ENCODE measurements around the gene DPP7. TPM values are rescaled to one million over a fixed set of nuclear protein-coding genes. Genes with fewer than 3 reads are reported as not detected.
"Not testable (repeated sequence)": the region's sequence is repeated elsewhere in the genome, so short reads cannot be mapped to it uniquely, and the experiment has no call there.

Gene DPP7
- total and polyA plus RNA-seq, 7 donors, result 26.6 to 158 (median 91.3) TPM

DNA sequence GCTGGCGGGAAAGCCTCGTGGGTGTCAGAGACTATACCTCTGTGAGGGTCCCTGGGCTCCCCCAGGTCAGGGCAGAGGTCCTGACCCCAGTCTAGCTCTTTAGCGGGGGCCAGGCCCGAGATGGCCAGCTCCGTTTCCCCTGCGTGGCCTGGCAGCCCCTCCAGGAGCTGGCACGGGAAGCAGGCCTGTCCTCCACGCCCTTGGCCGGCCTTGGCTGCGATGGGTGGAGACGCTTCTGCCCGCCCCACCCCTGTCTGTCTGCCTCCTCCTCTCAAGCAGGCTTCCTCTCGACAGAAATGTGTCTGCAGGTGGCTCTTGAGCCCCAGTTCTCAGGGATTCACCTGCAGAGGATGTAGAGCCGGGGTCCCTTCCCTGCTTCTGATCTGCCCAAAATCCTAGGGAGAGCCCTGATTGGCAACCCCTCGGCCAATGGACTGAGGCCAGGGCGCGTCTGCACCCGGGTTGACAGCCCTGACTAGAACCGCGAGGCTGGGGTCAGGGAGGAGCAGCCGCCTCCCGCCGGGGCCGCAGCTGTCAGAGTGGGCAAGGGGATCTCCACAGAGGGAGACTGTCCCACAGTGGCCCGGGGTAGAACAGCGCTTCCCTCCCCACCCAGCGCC is 21.8 kb upstream of the DPP7 start:
- Histone ChIP-seq H3K27ac (no peak overlapping the region), H3K36me3 (no peaks in the 10 kb centered on the region), H3K9me3 (no peaks in the 10 kb centered on the region), H3K4me1 (peaks cover 0 to 12% (median 9%) of the 10 kb centered on the region in 4 donors), H3K4me3 (no peak overlapping the region), H3K27me3 (peaks cover 45 to 92% (median 53%) of the 10 kb centered on the region in 3 donors)
- TF ChIP-seq POLR2AphosphoS5 (IDR thresholded peaks at IDR 0.05) (no peak), POLR2A (IDR thresholded peaks at IDR 0.05) (no peak), EP300 (IDR thresholded peaks at IDR 0.05) (no peak)
- TF ChIP-seq, protein P1, sequence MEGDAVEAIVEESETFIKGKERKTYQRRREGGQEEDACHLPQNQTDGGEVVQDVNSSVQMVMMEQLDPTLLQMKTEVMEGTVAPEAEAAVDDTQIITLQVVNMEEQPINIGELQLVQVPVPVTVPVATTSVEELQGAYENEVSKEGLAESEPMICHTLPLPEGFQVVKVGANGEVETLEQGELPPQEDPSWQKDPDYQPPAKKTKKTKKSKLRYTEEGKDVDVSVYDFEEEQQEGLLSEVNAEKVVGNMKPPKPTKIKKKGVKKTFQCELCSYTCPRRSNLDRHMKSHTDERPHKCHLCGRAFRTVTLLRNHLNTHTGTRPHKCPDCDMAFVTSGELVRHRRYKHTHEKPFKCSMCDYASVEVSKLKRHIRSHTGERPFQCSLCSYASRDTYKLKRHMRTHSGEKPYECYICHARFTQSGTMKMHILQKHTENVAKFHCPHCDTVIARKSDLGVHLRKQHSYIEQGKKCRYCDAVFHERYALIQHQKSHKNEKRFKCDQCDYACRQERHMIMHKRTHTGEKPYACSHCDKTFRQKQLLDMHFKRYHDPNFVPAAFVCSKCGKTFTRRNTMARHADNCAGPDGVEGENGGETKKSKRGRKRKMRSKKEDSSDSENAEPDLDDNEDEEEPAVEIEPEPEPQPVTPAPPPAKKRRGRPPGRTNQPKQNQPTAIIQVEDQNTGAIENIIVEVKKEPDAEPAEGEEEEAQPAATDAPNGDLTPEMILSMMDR (IDR thresholded peaks at IDR 0.05), result no peak
- WGBS, 2 donors, result 20 to 35% methylated on average over 27 of the region's 27 CpGs
- intact Hi-C loops (cut with DNase I), result no loop called here
- DNase-seq, result no peak

DNA sequence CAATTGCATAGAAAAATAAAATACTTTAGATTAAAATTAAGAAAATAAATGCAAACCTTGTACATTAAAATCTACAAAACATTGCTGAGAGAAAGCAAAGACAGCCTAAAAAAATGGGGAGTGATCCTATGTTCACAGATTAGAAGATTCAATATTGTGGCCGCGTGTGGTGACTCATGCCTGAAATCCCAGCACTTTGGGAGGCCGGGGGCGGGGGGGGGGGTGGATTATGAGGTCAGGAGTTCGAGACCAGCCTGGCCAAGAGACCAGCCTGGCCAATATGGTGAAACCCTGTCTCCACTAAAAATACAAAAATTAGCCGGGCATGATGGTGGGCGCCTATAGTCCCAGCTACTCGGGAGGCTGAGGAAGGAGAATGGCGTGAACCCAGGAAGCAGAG is 20.6 kb upstream of the DPP7 start:
- H3K27ac ChIP-seq; DNase-seq; intact Hi-C loops (cut with DNase I); H3K36me3 ChIP-seq; H3K9me3 ChIP-seq; H3K4me3 ChIP-seq: not testable (repeated sequence)
- peaks cover 0 to 15% (median 11%) of the 10 kb centered on the region in 4 donors for H3K4me1 ChIP-seq
- WGBS, 2 donors, result 77 to 81% methylated on average over 9 of the region's 9 CpGs
- peaks cover 35 to 89% (median 41%) of the 10 kb centered on the region in 3 donors for H3K27me3 ChIP-seq

DNA sequence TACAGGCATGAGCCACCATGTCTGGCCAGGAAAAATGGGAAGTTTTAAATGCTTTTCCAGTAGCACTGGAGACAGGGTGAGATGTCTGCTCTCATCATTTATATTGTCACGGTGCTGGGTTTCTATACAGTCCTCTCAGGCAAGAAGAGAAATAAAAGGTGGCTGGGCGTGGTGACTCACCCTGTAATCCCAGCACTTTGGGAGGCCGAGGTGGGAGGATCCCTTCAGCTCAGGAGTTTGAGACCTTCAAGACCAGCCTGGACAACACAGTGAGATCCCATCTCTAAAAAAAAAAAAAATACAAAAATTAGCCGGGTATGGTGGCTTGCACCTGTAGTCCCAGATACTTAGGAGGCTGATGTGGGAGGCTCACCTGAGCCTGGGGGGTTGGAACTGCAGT is 19.7 kb upstream of the DPP7 start:
- H3K27ac ChIP-seq, result no peak overlapping the region
- WGBS, 2 donors, result 59 to 84% methylated on average over 4 of the region's 4 CpGs
- H3K4me1 ChIP-seq, result peaks cover 0 to 19% (median 12%) of the 10 kb centered on the region in 4 donors
- peaks cover 26 to 81% (median 32%) of the 10 kb centered on the region in 3 donors for H3K27me3 ChIP-seq
- H3K36me3 ChIP-seq, result no peaks in the 10 kb centered on the region
- TF ChIP-seq POLR2AphosphoS5 (IDR thresholded peaks at IDR 0.05) (no peak), POLR2A (IDR thresholded peaks at IDR 0.05) (no peak), EP300 (IDR thresholded peaks at IDR 0.05) (no peak)
- TF ChIP-seq, protein P1 (IDR thresholded peaks at IDR 0.05), result no peak
- DNase-seq, result no peak
- H3K9me3 ChIP-seq, result peaks cover 0 to 7% (median 4%) of the 10 kb centered on the region in 4 donors
- intact Hi-C loops (cut with DNase I), result no loop called here
- H3K4me3 ChIP-seq, result no peak overlapping the region

DNA sequence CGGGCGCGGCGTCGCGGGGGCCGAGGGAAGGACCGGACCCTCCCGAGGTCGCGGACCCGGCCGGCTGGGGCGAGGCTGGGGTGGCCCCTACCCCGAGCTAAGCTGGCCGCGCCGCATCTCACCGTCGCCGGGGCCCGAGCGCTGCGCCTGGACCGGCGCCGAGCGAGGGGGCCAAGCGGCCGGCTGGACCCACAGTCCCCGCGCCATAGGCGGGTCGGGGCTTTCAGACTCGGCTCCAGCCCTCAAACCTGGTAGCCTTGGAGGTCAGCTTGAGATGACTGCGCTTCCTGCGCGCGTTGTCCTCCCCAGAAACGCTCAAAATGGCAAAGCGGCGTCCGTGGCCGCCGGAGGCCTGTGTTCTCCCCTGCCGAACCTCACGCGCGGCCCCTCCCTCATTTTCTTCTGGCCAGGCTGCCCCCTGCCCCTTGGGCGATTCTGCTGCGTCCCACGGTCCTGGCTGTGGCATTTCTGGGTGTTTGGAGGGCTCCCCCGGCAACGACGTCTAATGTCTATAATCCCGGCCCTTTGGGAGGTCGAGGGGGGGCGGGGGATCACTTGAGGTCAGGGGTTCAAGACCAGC is 15.7 kb upstream of the DPP7 start:
- intact Hi-C loops (cut with DNase I), result no loop called here
- Histone ChIP-seq H3K36me3 (no peaks in the 10 kb centered on the region), H3K9me3 (peaks cover 0 to 7% (median 4%) of the 10 kb centered on the region in 4 donors), H3K4me3 (peak overlapping the region; percentile 44 to 79 (median 64)), H3K27me3 (peaks cover 0 to 42% (median 0%) of the 10 kb centered on the region in 3 donors), H3K4me1 (peaks cover 0 to 31% (median 23%) of the 10 kb centered on the region in 4 donors), H3K27ac (peak overlapping the region in 3 of 4 donors; percentile 61 to 79 (median 70))
- WGBS, 2 donors, result 6 to 33% methylated on average over 58 of the region's 58 CpGs
- TF ChIP-seq POLR2A (IDR thresholded peaks at IDR 0.05) (no peak), POLR2AphosphoS5 (IDR thresholded peaks at IDR 0.05) (no peak), EP300 (IDR thresholded peaks at IDR 0.05) (no peak)
- TF ChIP-seq, protein P1 (IDR thresholded peaks at IDR 0.05), result no peak
- no peak for DNase-seq

DNA sequence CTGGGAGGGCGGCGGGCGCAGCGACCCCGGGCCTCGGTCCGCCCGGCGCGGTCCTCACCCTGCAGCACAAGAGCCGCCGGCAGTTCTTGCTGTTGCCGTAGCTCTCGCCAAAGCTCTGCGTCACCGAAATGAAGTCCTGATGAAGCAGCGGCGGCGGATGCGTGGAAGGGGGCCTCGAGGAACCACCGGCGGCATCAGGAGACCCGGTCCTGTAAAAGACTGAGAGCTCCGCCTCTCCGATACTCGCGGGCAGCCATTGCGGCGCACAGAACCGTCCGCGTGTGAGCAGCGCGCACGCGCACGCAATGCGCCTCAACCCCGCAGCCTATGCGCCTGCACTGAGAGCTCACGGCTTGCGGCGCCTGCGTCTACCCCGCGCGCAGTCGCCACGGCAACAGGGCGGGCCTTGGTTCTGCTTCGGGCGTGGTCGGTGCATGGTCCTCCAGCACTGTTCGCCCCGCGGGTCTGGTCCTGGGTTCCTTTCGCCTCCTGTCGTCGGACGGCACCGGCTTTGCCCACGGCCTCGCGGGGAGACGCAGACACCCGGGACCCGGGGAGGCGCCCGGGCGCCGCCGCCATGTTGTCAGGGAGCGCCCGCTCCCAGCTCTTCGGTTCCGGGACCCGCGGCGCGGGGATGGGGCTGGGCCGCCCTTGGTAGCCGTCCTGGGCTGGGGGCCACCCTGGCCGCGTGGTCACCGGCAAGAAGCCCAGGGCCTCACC is 15.1 kb upstream of the DPP7 start:
- Histone ChIP-seq H3K36me3 (no peaks in the 10 kb centered on the region), H3K9me3 (peaks cover 0 to 7% (median 4%) of the 10 kb centered on the region in 4 donors), H3K27me3 (peaks cover 0 to 35% (median 0%) of the 10 kb centered on the region in 3 donors), H3K4me1 (peaks cover 0 to 31% (median 23%) of the 10 kb centered on the region in 4 donors), H3K27ac (peak overlapping the region; percentile 61 to 79 (median 67)), H3K4me3 (peak overlapping the region; percentile 44 to 79 (median 64))
- TF ChIP-seq POLR2A (IDR thresholded peaks at IDR 0.05), result no peak
- TF ChIP-seq POLR2AphosphoS5 (IDR thresholded peaks at IDR 0.05), result peak in 2 of 4 donors; percentile 37 to 58
- intact Hi-C loops (cut with DNase I), result loop anchor here (5.0 kb wide), 1 partner anchor 58 kb away; the partner anchor contains the start of genes ANAPC2 and SSNA1
- 1 to 3% methylated on average over 86 of the region's 86 CpGs for WGBS, 2 donors
- peak; percentile 91 for DNase-seq

All from sigmoid colon (tissue), 7 donors.